ENCODE results near the gene CDYL2.

- TF ChIP-seq, protein P1, sequence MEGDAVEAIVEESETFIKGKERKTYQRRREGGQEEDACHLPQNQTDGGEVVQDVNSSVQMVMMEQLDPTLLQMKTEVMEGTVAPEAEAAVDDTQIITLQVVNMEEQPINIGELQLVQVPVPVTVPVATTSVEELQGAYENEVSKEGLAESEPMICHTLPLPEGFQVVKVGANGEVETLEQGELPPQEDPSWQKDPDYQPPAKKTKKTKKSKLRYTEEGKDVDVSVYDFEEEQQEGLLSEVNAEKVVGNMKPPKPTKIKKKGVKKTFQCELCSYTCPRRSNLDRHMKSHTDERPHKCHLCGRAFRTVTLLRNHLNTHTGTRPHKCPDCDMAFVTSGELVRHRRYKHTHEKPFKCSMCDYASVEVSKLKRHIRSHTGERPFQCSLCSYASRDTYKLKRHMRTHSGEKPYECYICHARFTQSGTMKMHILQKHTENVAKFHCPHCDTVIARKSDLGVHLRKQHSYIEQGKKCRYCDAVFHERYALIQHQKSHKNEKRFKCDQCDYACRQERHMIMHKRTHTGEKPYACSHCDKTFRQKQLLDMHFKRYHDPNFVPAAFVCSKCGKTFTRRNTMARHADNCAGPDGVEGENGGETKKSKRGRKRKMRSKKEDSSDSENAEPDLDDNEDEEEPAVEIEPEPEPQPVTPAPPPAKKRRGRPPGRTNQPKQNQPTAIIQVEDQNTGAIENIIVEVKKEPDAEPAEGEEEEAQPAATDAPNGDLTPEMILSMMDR (IDR thresholded peaks at IDR 0.05): no peak
- no peak for TF ChIP-seq EP300 (IDR thresholded peaks at IDR 0.05)
Measured at GRCh38 chr16:80725566-80726162, 78.7 kb downstream of the CDYL2 start.
